Stimulated activated CD4-positive, alpha-beta T cell treated with anti-CD3 and anti-CD28 coated beads, Interleukin-2, amount 100 ng/mL, for 48 hours (primary cell): ENCODE results near the gene LRRC70.
"Not testable (repeated sequence)": the region's sequence is repeated elsewhere in the genome, so short reads cannot be mapped to it uniquely, and the experiment has no call there.

Source experiments
- DNase-seq, 2 donors: peaks; one replicate each; pipeline ENCODE4 v3.0.0-alpha.2; 2020

LRRC70 gene

GRCh38 chr5:62608529-62609511 is 30.2 kb downstream of the LRRC70 start:
- no peak for DNase-seq

- DNase-seq: no peak
These were observed 35.7 kb downstream of the LRRC70 start for GRCh38 chr5:62614355-62614754.

- no peak for DNase-seq
These were observed 38.1 kb downstream of the LRRC70 start for GRCh38 chr5:62616615-62617277.

GRCh38 chr5:62617943-62618342 is 39.3 kb downstream of the LRRC70 start:
- no peak for DNase-seq

GRCh38 chr5:62620761-62621160 is 42.1 kb downstream of the LRRC70 start:
- DNase-seq: no peak

- no peak for DNase-seq
These were observed 42.7 kb downstream of the LRRC70 start for GRCh38 chr5:62621280-62621679.

GRCh38 chr5:62623271-62623670 is 44.7 kb downstream of the LRRC70 start:
- DNase-seq: no peak

- DNase-seq: not testable (repeated sequence)
These were observed 45.8 kb downstream of the LRRC70 start for GRCh38 chr5:62624436-62624835.

- no peak for DNase-seq
These were observed 47.9 kb downstream of the LRRC70 start for GRCh38 chr5:62626534-62626933.

GRCh38 chr5:62627121-62627520 is 48.5 kb downstream of the LRRC70 start:
- DNase-seq: no peak

GRCh38 chr5:62627901-62628300 is 49.3 kb downstream of the LRRC70 start:
- no peak for DNase-seq
